Measurements from ENCODE around the gene MYO10.
"Not testable (repeated sequence)": the region's sequence is repeated elsewhere in the genome, so short reads cannot be mapped to it uniquely, and the experiment has no call there.

MYO10 gene

GRCh38 chr5:16886793-16887345 is 49.2 kb downstream of the MYO10 start:
- DNase-seq (ENCODE audit: low spot score): no peak

- no peak for DNase-seq (ENCODE audit: low spot score)
These were observed 49.7 kb downstream of the MYO10 start for GRCh38 chr5:16886366-16886736.

- no peak for DNase-seq (ENCODE audit: low spot score)
These were observed 50.3 kb downstream of the MYO10 start for GRCh38 chr5:16885635-16886365.

GRCh38 chr5:16884595-16884994 is 51.5 kb downstream of the MYO10 start:
- no peak for DNase-seq (ENCODE audit: low spot score)

- no peak for DNase-seq (ENCODE audit: low spot score)
These were observed 52.3 kb downstream of the MYO10 start for GRCh38 chr5:16883806-16884205.

GRCh38 chr5:16883176-16883575 is 52.9 kb downstream of the MYO10 start:
- DNase-seq (ENCODE audit: low spot score): no peak

GRCh38 chr5:16881251-16881650 is 54.8 kb downstream of the MYO10 start:
- peak; percentile 24 for DNase-seq (ENCODE audit: low spot score)

GRCh38 chr5:16880547-16880946 is 55.5 kb downstream of the MYO10 start:
- DNase-seq (ENCODE audit: low spot score): no peak

GRCh38 chr5:16879650-16880049 is 56.4 kb downstream of the MYO10 start:
- no peak for DNase-seq (ENCODE audit: low spot score)

GRCh38 chr5:16879191-16879590 is 56.9 kb downstream of the MYO10 start:
- DNase-seq (ENCODE audit: low spot score): no peak

GRCh38 chr5:16877267-16877935 is 58.7 kb downstream of the MYO10 start:
- no peak for DNase-seq (ENCODE audit: low spot score)

- not testable (repeated sequence) for DNase-seq (ENCODE audit: low spot score)
These were observed 61.7 kb downstream of the MYO10 start for GRCh38 chr5:16874424-16874823.

GRCh38 chr5:16871746-16872339 is 64.2 kb downstream of the MYO10 start:
- no peak for DNase-seq (ENCODE audit: low spot score)

GRCh38 chr5:16870878-16871277 is 65.2 kb downstream of the MYO10 start:
- no peak for DNase-seq (ENCODE audit: low spot score)

GRCh38 chr5:16869821-16870796 is 66.0 kb downstream of the MYO10 start:
- no peak for DNase-seq (ENCODE audit: low spot score)

- DNase-seq (ENCODE audit: low spot score): no peak
These were observed 68.5 kb downstream of the MYO10 start for GRCh38 chr5:16867577-16867953.

- no peak for DNase-seq (ENCODE audit: low spot score)
These were observed 69.1 kb downstream of the MYO10 start for GRCh38 chr5:16866795-16867576.

- DNase-seq (ENCODE audit: low spot score): no peak
These were observed 69.8 kb downstream of the MYO10 start for GRCh38 chr5:16866273-16866672.

- DNase-seq (ENCODE audit: low spot score): no peak
These were observed 70.9 kb downstream of the MYO10 start for GRCh38 chr5:16865151-16865550.

GRCh38 chr5:16864631-16865131 is 71.4 kb downstream of the MYO10 start:
- DNase-seq (ENCODE audit: low spot score): no peak

- no peak for DNase-seq (ENCODE audit: low spot score)
These were observed 72.6 kb downstream of the MYO10 start for GRCh38 chr5:16863469-16863946.

Measured in HuH-7.5 (cell line).